Natural killer cell (primary cell): ENCODE results near the gene MAP1LC3B2. TPM values are rescaled to one million over a fixed set of nuclear protein-coding genes. Genes with fewer than 3 reads are reported as not detected.

Source experiments
- ATAC-seq, 3 donors: fragments of 150-1000 bp in 2 of 3; fragments of 200-7000 bp in 1 of 3; cut with Tn5 transposase; 1 replicate in 1 of 3; 2 replicates in 2 of 3; pipeline ENCODE4 v1.10.0; 2021; ENCODE audit warnings: mild to moderate bottlenecking in 2 of 3, moderate library complexity in 2 of 3
- DNase-seq, 2 donors: peaks; one replicate each; pipeline versions ENCODE4 v3.0.0 to v3.0.0-alpha.2; 2013 to 2021; ENCODE audit warnings: mixed read lengths in 1 of 2
- H3K27ac ChIP-seq: one replicate; pipeline ENCODE4 v1.5.1; 2013; ENCODE audit warnings: mild to moderate bottlenecking, low read length
- H3K27me3 ChIP-seq: one replicate; pipeline ENCODE4 v1.6.1; 2013; ENCODE audit warnings: low read length; ENCODE audit not compliant: control insufficient read depth, insufficient read depth
- H3K36me3 ChIP-seq: one replicate; pipeline ENCODE4 v1.6.1; 2013; ENCODE audit warnings: low read length; ENCODE audit not compliant: control insufficient read depth, insufficient read depth
- H3K4me1 ChIP-seq: one replicate; pipeline ENCODE4 v1.6.1; 2013; ENCODE audit warnings: low read length; ENCODE audit not compliant: control insufficient read depth, insufficient read depth
- H3K4me3 ChIP-seq: one replicate; pipeline ENCODE4 v1.5.1; 2013; ENCODE audit warnings: low read length
- H3K9me3 ChIP-seq: one replicate; pipeline ENCODE4 v1.6.1; 2013; ENCODE audit warnings: low read length; ENCODE audit not compliant: control insufficient read depth, insufficient read depth
- H3K27ac Mint-ChIP-seq, 2 donors: one replicate each; pipeline ENCODE4 v1.8.0; 2022; ENCODE audit warnings: mild to moderate bottlenecking in 2 of 2, mixed read lengths in 2 of 2, moderate library complexity in 1 of 2
- H3K27me3 Mint-ChIP-seq, 2 donors: one replicate each; pipeline ENCODE4 v1.8.0; 2022; ENCODE audit warnings: low read depth in 2 of 2, mixed read lengths in 2 of 2
- H3K36me3 Mint-ChIP-seq: one replicate; pipeline ENCODE4 v1.8.0; 2022; ENCODE audit warnings: mixed read lengths
- H3K4me1 Mint-ChIP-seq, 2 donors: one replicate each; pipeline ENCODE4 v1.8.0; 2022; ENCODE audit warnings: mixed read lengths in 2 of 2
- H3K4me3 Mint-ChIP-seq: one replicate; pipeline ENCODE4 v1.8.0; 2022; ENCODE audit warnings: mild to moderate bottlenecking, moderate library complexity, mixed read lengths
- H3K9me3 Mint-ChIP-seq, 2 donors: one replicate each; pipeline ENCODE4 v1.8.0; 2022; ENCODE audit warnings: mixed read lengths in 2 of 2
- WGBS: methylation state at CpG from one replicate; pipeline ENCODE4 v1.1.7; 2013; ENCODE audit warnings: missing lambda C conversion rate; ENCODE audit not compliant: insufficient coverage; 5-methylcytosine and 5-hydroxymethylcytosine counted together
- intact Hi-C: fragments of 100-400 bp; cut with micrococcal nuclease; formaldehyde crosslinking; loops from one replicate; pipeline ENCODE4 v1.14.2; 2022
- total RNA-seq, 4 donors: library from RNA; stranded (reverse); fragments of 120-200 nt in 1 of 4; gene quantifications; one replicate each; pipeline versions ENCODE4 v1.2.3 to v1.2.4, GENCODE V29; 2013 to 2022
- TF ChIP-seq, protein P1 (sequence below): fragments of 200-600 bp; IDR thresholded peaks from one replicate; pipeline ENCODE4 v1.8.0; 2022; ENCODE audit warnings: antibody characterized with exemption

MAP1LC3B2 gene
- total RNA-seq, 3 donors from 2014 or later (not counting 1 experiment from before 2014, with no cell fraction given), result 1.5 to 3.7 (median 3.3) TPM

DNA sequence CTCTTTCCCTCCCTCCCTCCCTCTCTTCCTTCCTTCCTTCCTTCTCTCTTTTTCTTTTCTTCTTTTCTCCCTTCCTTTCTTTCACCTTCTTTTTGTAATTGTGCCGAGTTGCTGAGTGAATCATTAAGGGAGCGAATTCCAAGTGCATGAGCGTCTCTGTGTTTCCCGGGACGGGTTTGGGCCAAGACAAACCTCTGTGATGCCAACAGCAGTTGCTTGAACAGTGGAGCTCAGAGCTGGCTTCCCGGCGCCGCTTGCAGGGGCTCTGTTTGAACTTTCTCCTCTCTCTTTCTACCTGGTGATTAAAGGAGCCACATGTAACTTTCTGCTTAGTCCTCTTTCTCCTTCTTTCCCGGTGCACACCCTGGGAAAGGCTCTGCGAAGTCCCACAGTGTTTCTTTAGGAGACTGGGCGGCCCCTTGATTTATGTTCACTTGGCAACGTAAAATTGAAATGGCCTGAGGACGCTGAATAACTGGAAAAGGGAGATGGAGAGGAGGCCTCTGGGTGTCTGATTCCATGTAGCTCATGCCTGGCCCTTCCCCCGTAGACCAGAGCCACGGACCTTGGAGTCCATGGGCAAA, 33.7 kb upstream of the MAP1LC3B2 start:
- DNase-seq, result no peak
- no peak for ATAC-seq
- Mint-ChIP-seq H3K9me3 (no peaks in the 10 kb centered on the region), H3K4me1 (no peaks in the 10 kb centered on the region), H3K4me3 (no peak overlapping the region), H3K27ac (no peak overlapping the region), H3K27me3 (peaks cover 22 to 38% of the 10 kb centered on the region in 2 donors), H3K36me3 (no peaks in the 10 kb centered on the region)
- no peaks in the 10 kb centered on the region for H3K27me3 ChIP-seq
- no peaks in the 10 kb centered on the region for H3K4me1 ChIP-seq
- intact Hi-C loops, result no loop called here
- no peaks in the 10 kb centered on the region for H3K36me3 ChIP-seq
- no peaks in the 10 kb centered on the region for H3K9me3 ChIP-seq
- TF ChIP-seq, protein P1, sequence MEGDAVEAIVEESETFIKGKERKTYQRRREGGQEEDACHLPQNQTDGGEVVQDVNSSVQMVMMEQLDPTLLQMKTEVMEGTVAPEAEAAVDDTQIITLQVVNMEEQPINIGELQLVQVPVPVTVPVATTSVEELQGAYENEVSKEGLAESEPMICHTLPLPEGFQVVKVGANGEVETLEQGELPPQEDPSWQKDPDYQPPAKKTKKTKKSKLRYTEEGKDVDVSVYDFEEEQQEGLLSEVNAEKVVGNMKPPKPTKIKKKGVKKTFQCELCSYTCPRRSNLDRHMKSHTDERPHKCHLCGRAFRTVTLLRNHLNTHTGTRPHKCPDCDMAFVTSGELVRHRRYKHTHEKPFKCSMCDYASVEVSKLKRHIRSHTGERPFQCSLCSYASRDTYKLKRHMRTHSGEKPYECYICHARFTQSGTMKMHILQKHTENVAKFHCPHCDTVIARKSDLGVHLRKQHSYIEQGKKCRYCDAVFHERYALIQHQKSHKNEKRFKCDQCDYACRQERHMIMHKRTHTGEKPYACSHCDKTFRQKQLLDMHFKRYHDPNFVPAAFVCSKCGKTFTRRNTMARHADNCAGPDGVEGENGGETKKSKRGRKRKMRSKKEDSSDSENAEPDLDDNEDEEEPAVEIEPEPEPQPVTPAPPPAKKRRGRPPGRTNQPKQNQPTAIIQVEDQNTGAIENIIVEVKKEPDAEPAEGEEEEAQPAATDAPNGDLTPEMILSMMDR, result no peak
- H3K4me3 ChIP-seq, result no peak overlapping the region
- H3K27ac ChIP-seq, result no peak overlapping the region
- 88% methylated on average over 15 of the region's 15 CpGs for WGBS

DNA sequence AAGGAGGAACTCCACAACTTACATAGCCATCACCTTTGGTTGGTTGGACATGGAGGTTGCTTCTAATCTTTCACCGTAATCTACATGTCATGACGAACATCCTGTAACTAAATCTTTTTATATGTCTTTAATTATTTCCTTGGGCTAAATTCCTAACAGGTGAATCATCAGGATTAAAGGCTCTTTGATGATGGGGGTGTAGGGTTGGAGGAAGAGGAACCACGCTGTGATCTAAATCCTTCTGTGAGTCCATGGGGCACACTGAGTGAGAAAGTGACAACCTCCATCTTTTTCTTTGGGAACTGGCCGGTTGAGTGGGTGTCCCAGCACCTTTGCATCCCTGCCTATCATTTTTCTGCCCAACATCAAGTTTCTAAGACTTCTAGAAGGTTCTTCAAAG, 31.1 kb upstream of the MAP1LC3B2 start:
- Histone ChIP-seq H3K27me3 (no peaks in the 10 kb centered on the region), H3K4me3 (no peak overlapping the region), H3K9me3 (no peaks in the 10 kb centered on the region), H3K36me3 (no peaks in the 10 kb centered on the region), H3K27ac (no peak overlapping the region), H3K4me1 (peaks cover 6% of the 10 kb centered on the region)
- TF ChIP-seq, protein P1, result no peak
- Mint-ChIP-seq H3K36me3 (no peaks in the 10 kb centered on the region), H3K4me3 (no peak overlapping the region), H3K4me1 (peaks cover 8 to 14% of the 10 kb centered on the region in 2 donors), H3K27me3 (peaks cover 26 to 27% of the 10 kb centered on the region in 2 donors), H3K9me3 (no peaks in the 10 kb centered on the region), H3K27ac (no peak overlapping the region)
- ATAC-seq, result no peak
- DNase-seq, result no peak
- intact Hi-C loops, result no loop called here
- 90% methylated on average over 2 of the region's 4 CpGs for WGBS

DNA sequence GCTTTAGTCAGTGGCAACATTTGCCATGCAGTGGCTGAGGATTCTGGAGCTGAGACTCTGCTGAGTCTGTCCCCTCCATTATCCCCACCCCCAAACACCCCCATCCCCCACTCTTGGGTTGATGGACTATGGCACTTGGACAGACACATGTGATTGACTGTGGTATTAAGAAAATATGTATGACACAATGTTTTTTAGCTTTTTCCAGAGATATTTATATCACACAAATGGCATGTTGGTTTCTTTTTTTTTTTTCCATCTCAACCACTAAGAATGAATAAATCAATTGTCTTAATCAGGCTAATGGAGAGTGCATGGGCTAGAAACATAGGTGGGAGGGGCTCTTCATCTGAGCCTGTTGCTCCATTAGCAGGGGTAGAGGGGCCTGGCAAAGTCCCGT, 30.7 kb upstream of the MAP1LC3B2 start:
- TF ChIP-seq, protein P1, result no peak
- intact Hi-C loops, result no loop called here
- Mint-ChIP-seq H3K4me3 (no peak overlapping the region), H3K27ac (no peak overlapping the region), H3K27me3 (peaks cover 27 to 29% of the 10 kb centered on the region in 2 donors), H3K4me1 (peaks cover 12 to 18% of the 10 kb centered on the region in 2 donors), H3K9me3 (no peaks in the 10 kb centered on the region), H3K36me3 (no peaks in the 10 kb centered on the region)
- H3K36me3 ChIP-seq, result no peaks in the 10 kb centered on the region
- H3K4me1 ChIP-seq, result peaks cover 11% of the 10 kb centered on the region
- H3K27me3 ChIP-seq, result no peaks in the 10 kb centered on the region
- ATAC-seq (no peak), DNase-seq (no peak)
- H3K4me3 ChIP-seq, result no peak overlapping the region
- H3K9me3 ChIP-seq, result no peaks in the 10 kb centered on the region
- 95% methylated on average over 1 of the region's 1 CpG for WGBS
- no peak overlapping the region for H3K27ac ChIP-seq

DNA sequence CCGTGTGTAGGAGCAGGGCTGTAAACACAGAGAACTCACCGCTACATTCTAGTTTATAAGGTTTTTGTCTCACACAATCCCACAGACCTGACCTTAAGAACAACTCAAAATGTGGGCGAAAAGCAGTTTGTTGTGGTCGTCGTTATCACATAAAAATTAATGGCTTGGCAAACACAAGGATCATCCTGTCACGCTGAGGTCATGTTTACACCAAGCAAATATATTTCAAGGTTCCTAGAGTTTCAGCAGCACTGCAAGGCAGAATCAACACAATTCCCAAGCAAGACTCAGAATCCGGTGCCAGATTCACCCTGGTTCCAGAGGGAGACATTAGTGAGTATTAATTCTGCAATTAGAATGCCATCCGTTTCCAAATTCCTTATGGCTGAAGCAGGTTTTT, 30.1 kb upstream of the MAP1LC3B2 start:
- 90% methylated on average over 8 of the region's 8 CpGs for WGBS
- no peak overlapping the region for H3K4me3 ChIP-seq
- peaks cover 27 to 30% of the 10 kb centered on the region in 2 donors for H3K27me3 Mint-ChIP-seq
- no peak overlapping the region for H3K27ac Mint-ChIP-seq
- H3K4me3 Mint-ChIP-seq, result no peak overlapping the region
- H3K36me3 ChIP-seq, result no peaks in the 10 kb centered on the region
- no peak overlapping the region for H3K27ac ChIP-seq
- ATAC-seq (no peak), DNase-seq (no peak)
- intact Hi-C loops, result no loop called here
- H3K9me3 ChIP-seq, result no peaks in the 10 kb centered on the region
- H3K36me3 Mint-ChIP-seq, result no peaks in the 10 kb centered on the region
- TF ChIP-seq, protein P1, result no peak
- no peaks in the 10 kb centered on the region for H3K9me3 Mint-ChIP-seq
- peaks cover 14 to 24% of the 10 kb centered on the region in 2 donors for H3K4me1 Mint-ChIP-seq
- H3K27me3 ChIP-seq, result no peaks in the 10 kb centered on the region
- peaks cover 16% of the 10 kb centered on the region for H3K4me1 ChIP-seq
